Measurements from ENCODE around the gene CYB5R3.

GRCh38 chr22:42637555-42637954, 11.6 kb downstream of the CYB5R3 start:
- no peak for TF ChIP-seq ISL1 (CRISPR knock-in tag; IDR thresholded peaks at IDR 0.05)
- TF ChIP-seq ZNF8 (CRISPR knock-in tag; IDR thresholded peaks at IDR 0.05): no peak
- no peak for TF ChIP-seq ESRRG (CRISPR knock-in tag; IDR thresholded peaks at IDR 0.05)
- TF ChIP-seq CSRNP3 (CRISPR knock-in tag; IDR thresholded peaks at IDR 0.05): no peak
- no peak for TF ChIP-seq ZNF565 (CRISPR knock-in tag; conservative IDR thresholded peaks at IDR 0.05; ENCODE audit: low read depth)
- no peak for TF ChIP-seq PATZ1 (CRISPR knock-in tag; IDR thresholded peaks at IDR 0.05; ENCODE audit: borderline replicate concordance)
- no peak for TF ChIP-seq ARNTL (CRISPR knock-in tag; IDR thresholded peaks at IDR 0.05; ENCODE audit: borderline replicate concordance, low read depth)
- no peak for TF ChIP-seq ZFP30 (CRISPR knock-in tag; IDR thresholded peaks at IDR 0.05)
- no peak for TF ChIP-seq CSDC2 (CRISPR knock-in tag; IDR thresholded peaks at IDR 0.05)

Data from SK-N-SH treated with all-trans-retinoic acid at 6 μM for 48 hours (cell line).